Hepatocyte (in vitro differentiated cells): Measurements from ENCODE around the gene TMEM184C.

Source experiments
- CTCF ChIP-seq: fragments of 200-600 bp; sonication (generic); IDR thresholded peaks from 2 replicates; pipeline ENCODE4 v1.5.1; 2016; ENCODE audit warnings: antibody characterized with exemption, mild to moderate bottlenecking; ENCODE audit not compliant: poor library complexity
- EZH2phosphoT487 ChIP-seq: fragments of 200-600 bp; sonication (generic); IDR thresholded peaks from one replicate; pipeline ENCODE4 v1.6.1; 2018; ENCODE audit warnings: antibody characterized with exemption, mild to moderate bottlenecking, low read depth, moderate library complexity; ENCODE audit not compliant: unreplicated experiment, severe bottlenecking

- no peak for TF ChIP-seq CTCF
- no peak for TF ChIP-seq EZH2phosphoT487
These were observed 35.4 kb upstream of the TMEM184C start for GRCh38 chr4:147581606-147582350.
